Neuronal stem cell (in vitro differentiated cells): Measurements from ENCODE around the gene CASK.

ENCODE experiments used
- DNase-seq: peaks from one replicate; pipeline ENCODE4 v3.0.0-alpha.2; 2013; ENCODE audit warnings: low spot score
- H2AFZ ChIP-seq: one replicate; pipeline ENCODE4 v1.6.1; 2013; ENCODE audit warnings: mild to moderate bottlenecking, low read length, inconsistent platforms
- H2AK5ac ChIP-seq: 2 replicates; pipeline ENCODE4 v1.6.1; 2013; ENCODE audit warnings: low read depth, mild to moderate bottlenecking, inconsistent platforms, low read length, moderate library complexity, mixed read lengths
- H2BK120ac ChIP-seq: 2 replicates; pipeline ENCODE4 v1.6.1; 2013; ENCODE audit warnings: low read depth, mild to moderate bottlenecking, inconsistent platforms, low read length, moderate library complexity, mixed read lengths
- H2BK12ac ChIP-seq: one replicate; pipeline ENCODE4 v1.6.1; 2013; ENCODE audit warnings: low read length, inconsistent platforms
- H2BK15ac ChIP-seq: 2 replicates; pipeline ENCODE4 v1.6.1; 2013; ENCODE audit warnings: mild to moderate bottlenecking, low read length, inconsistent platforms, mixed read lengths
- H2BK5ac ChIP-seq: one replicate; pipeline ENCODE4 v1.6.1; 2013; ENCODE audit warnings: inconsistent platforms, mild to moderate bottlenecking, low read length, moderate library complexity
- H3K14ac ChIP-seq: one replicate; pipeline ENCODE4 v1.6.1; 2013; ENCODE audit warnings: low read length, inconsistent platforms
- H3K18ac ChIP-seq: 2 replicates; pipeline ENCODE4 v1.6.1; 2013; ENCODE audit warnings: low read length, inconsistent platforms
- H3K23ac ChIP-seq: 2 replicates; pipeline ENCODE4 v1.6.1; 2013; ENCODE audit warnings: low read depth, mild to moderate bottlenecking, mixed read lengths, low read length, inconsistent platforms; ENCODE audit not compliant: poor library complexity
- H3K27ac ChIP-seq: replicated peaks from 3 replicates; pipeline ENCODE4 v1.5.1; 2013; ENCODE audit warnings: low read length, inconsistent platforms
- H3K27me3 ChIP-seq, 3 experiments: 2 replicates each; pipeline ENCODE4 v1.6.1; 2013; ENCODE audit warnings: low read length in 3 of 3, mild to moderate bottlenecking in 2 of 3, inconsistent platforms in 1 of 3, low read depth in 1 of 3, mixed read lengths in 1 of 3, moderate library complexity in 1 of 3; ENCODE audit not compliant: control insufficient read depth in 3 of 3, insufficient read depth in 3 of 3
- H3K36me3 ChIP-seq, 2 donors: replicated peaks in 1 of 2; 2 replicates each; pipeline ENCODE4 v1.6.1; 2013; ENCODE audit warnings: low read length in 2 of 2; ENCODE audit not compliant: control insufficient read depth in 2 of 2, insufficient read depth in 2 of 2
- H3K4ac ChIP-seq: 2 replicates; pipeline ENCODE4 v1.6.1; 2013; ENCODE audit warnings: inconsistent platforms, mild to moderate bottlenecking, low read length, moderate library complexity
- H3K4me1 ChIP-seq, 2 donors: 1 replicate in 1 of 2; 2 replicates in 1 of 2; pipeline ENCODE4 v1.6.1; 2013; ENCODE audit warnings: low read length in 2 of 2, low read depth in 1 of 2; ENCODE audit not compliant: control insufficient read depth in 2 of 2, insufficient read depth in 1 of 2
- H3K4me2 ChIP-seq: one replicate; pipeline ENCODE4 v1.6.1; 2013; ENCODE audit warnings: mild to moderate bottlenecking, low read length, inconsistent platforms; ENCODE audit not compliant: insufficient read depth, poor library complexity, severe bottlenecking
- H3K4me3 ChIP-seq, 2 donors: 2 replicates each; pipeline ENCODE4 v1.5.1; 2013; ENCODE audit warnings: low read length in 2 of 2, mild to moderate bottlenecking in 2 of 2, inconsistent platforms in 1 of 2, moderate library complexity in 1 of 2
- H3K79me1 ChIP-seq: one replicate; pipeline ENCODE4 v1.6.1; 2013; ENCODE audit warnings: low read depth, mild to moderate bottlenecking, inconsistent platforms, low read length, moderate library complexity
- H3K9ac ChIP-seq: one replicate; pipeline ENCODE4 v1.6.1; 2013; ENCODE audit warnings: mild to moderate bottlenecking, low read depth, low read length, inconsistent platforms; ENCODE audit not compliant: poor library complexity
- H3K9me3 ChIP-seq, 2 donors: replicated peaks in 1 of 2; 2 replicates each; pipeline versions ENCODE3 to v1.6.1; 2013; ENCODE audit warnings: low read length in 2 of 2, mild to moderate bottlenecking in 2 of 2, inconsistent platforms in 1 of 2, low read depth in 1 of 2, mixed read lengths in 1 of 2, moderate library complexity in 1 of 2; ENCODE audit not compliant: control insufficient read depth in 2 of 2, insufficient read depth in 1 of 2
- H4K8ac ChIP-seq: one replicate; pipeline ENCODE4 v1.6.1; 2013; ENCODE audit warnings: low read depth, mild to moderate bottlenecking, inconsistent platforms, low read length, moderate library complexity
- H4K91ac ChIP-seq: one replicate; pipeline ENCODE4 v1.6.1; 2013; ENCODE audit warnings: low read length, low read depth, mild to moderate bottlenecking, inconsistent platforms; ENCODE audit not compliant: poor library complexity
- WGBS, 2 donors: extraction: QIAGEN DNeasy Blood & Tissue Kit; methylation state at CpG; one replicate each; pipeline ENCODE4 v1.1.7; 2013; ENCODE audit warnings: missing lambda C conversion rate in 2 of 2, mixed read lengths in 1 of 2; ENCODE audit not compliant: insufficient read length in 2 of 2, insufficient replicate concordance in 1 of 2; ENCODE audit errors: extremely low coverage in 2 of 2; 5-methylcytosine and 5-hydroxymethylcytosine counted together

CASK gene

GRCh38 chrX:41689711-41690110 lies 233.6 kb downstream of the CASK start:
- H3K4ac ChIP-seq: no peak overlapping the region
- H3K18ac ChIP-seq: no peak overlapping the region
- no peak overlapping the region for H3K14ac ChIP-seq
- no peaks in the 10 kb centered on the region for H3K4me1 ChIP-seq
- H2BK5ac ChIP-seq: no peak overlapping the region
- no peaks in the 10 kb centered on the region for H3K79me1 ChIP-seq
- H3K4me2 ChIP-seq: no peak overlapping the region
- no peak for DNase-seq
- H3K9ac ChIP-seq: no peak overlapping the region
- H3K4me3 ChIP-seq: no peak overlapping the region
- H2BK12ac ChIP-seq: no peak overlapping the region
- no peak overlapping the region for H2BK15ac ChIP-seq
- no CpG with 5 or more reads among the region's 3 CpGs for WGBS, 2 donors
- H3K23ac ChIP-seq: no peak overlapping the region
- H2AFZ ChIP-seq: no peak overlapping the region
- no peak overlapping the region for H4K8ac ChIP-seq
- no peak overlapping the region for H4K91ac ChIP-seq
- H3K36me3 ChIP-seq: no peaks in the 10 kb centered on the region
- no peak overlapping the region for H2AK5ac ChIP-seq
- H3K27me3 ChIP-seq: no peaks in the 10 kb centered on the region
- no peaks in the 10 kb centered on the region for H3K9me3 ChIP-seq
- H3K27ac ChIP-seq: no peak overlapping the region
- no peak overlapping the region for H2BK120ac ChIP-seq

- no peak within 1 kb of the TSS for H3K4ac ChIP-seq
- no peaks in the 10 kb centered on the region for H3K27me3 ChIP-seq
- H2BK120ac ChIP-seq: no peak within 1 kb of the TSS
- H3K23ac ChIP-seq: no peak within 1 kb of the TSS
- H4K8ac ChIP-seq: no peak within 1 kb of the TSS
- H4K91ac ChIP-seq: no peak within 1 kb of the TSS
- no peak within 1 kb of the TSS for H2BK5ac ChIP-seq
- H2BK12ac ChIP-seq: no peak within 1 kb of the TSS
- no peak within 1 kb of the TSS for H3K4me2 ChIP-seq
- H2AFZ ChIP-seq: no peak within 1 kb of the TSS
- DNase-seq: no peak
- no peaks in the 10 kb centered on the region for H3K36me3 ChIP-seq
- no peaks in the 10 kb centered on the region for H3K79me1 ChIP-seq
- no peak within 1 kb of the TSS for H3K18ac ChIP-seq
- no CpG with 5 or more reads among the region's 8 CpGs for WGBS, 2 donors
- no peak within 1 kb of the TSS for H3K27ac ChIP-seq
- H3K14ac ChIP-seq: no peak within 1 kb of the TSS
- H3K4me3 ChIP-seq: no peak within 1 kb of the TSS
- H2BK15ac ChIP-seq: no peak within 1 kb of the TSS
- no peaks in the 10 kb centered on the region for H3K4me1 ChIP-seq
- no peak within 1 kb of the TSS for H3K9ac ChIP-seq
- H3K9me3 ChIP-seq: no peaks in the 10 kb centered on the region
- no peak within 1 kb of the TSS for H2AK5ac ChIP-seq
Observed at GRCh38 chrX:41688835-41689234, 234.5 kb downstream of the CASK start, which contains the start of gene GPR34. GPR34 (plus strand) TSS chrX:41688973; CDS start chrX:41695634, 6,661 bp downstream.

- WGBS, 2 donors: no CpG with 5 or more reads among the region's 2 CpGs
- Histone ChIP-seq H4K91ac (no peak overlapping the region), H3K27me3 (no peaks in the 10 kb centered on the region)
Observed at GRCh38 chrX:41688156-41688555, 235.2 kb downstream of the CASK start.

GRCh38 chrX:41686788-41687187 lies 236.6 kb downstream of the CASK start:
- no peak overlapping the region for H3K14ac ChIP-seq
- no peak overlapping the region for H2BK5ac ChIP-seq
- H3K9me3 ChIP-seq: no peaks in the 10 kb centered on the region
- no CpG with 5 or more reads among the region's 4 CpGs for WGBS, 2 donors
- H2BK120ac ChIP-seq: no peak overlapping the region
- H2AK5ac ChIP-seq: no peak overlapping the region
- no peak overlapping the region for H4K91ac ChIP-seq
- no peak overlapping the region for H3K9ac ChIP-seq
- no peak for DNase-seq
- H3K36me3 ChIP-seq: no peaks in the 10 kb centered on the region
- H4K8ac ChIP-seq: no peak overlapping the region
- H3K4ac ChIP-seq: no peak overlapping the region
- H3K79me1 ChIP-seq: no peaks in the 10 kb centered on the region
- no peak overlapping the region for H2BK15ac ChIP-seq
- H3K27ac ChIP-seq: no peak overlapping the region
- H3K4me2 ChIP-seq: no peak overlapping the region
- no peaks in the 10 kb centered on the region for H3K27me3 ChIP-seq
- no peaks in the 10 kb centered on the region for H3K4me1 ChIP-seq
- H3K18ac ChIP-seq: no peak overlapping the region
- H3K23ac ChIP-seq: no peak overlapping the region
- no peak overlapping the region for H2BK12ac ChIP-seq
- no peak overlapping the region for H2AFZ ChIP-seq
- no peak overlapping the region for H3K4me3 ChIP-seq

More at GRCh38 chrX:41688156-41688555, 235.2 kb downstream of the CASK start:
- Histone ChIP-seq H3K36me3 (no peaks in the 10 kb centered on the region), H3K4me2 (no peak overlapping the region), H3K79me1 (no peaks in the 10 kb centered on the region), H3K9ac (no peak overlapping the region), H3K18ac (no peak overlapping the region), H2BK120ac (no peak overlapping the region), H3K9me3 (no peaks in the 10 kb centered on the region), H2BK15ac (no peak overlapping the region), H3K4me3 (no peak overlapping the region), H2BK5ac (no peak overlapping the region), H2AK5ac (no peak overlapping the region), H2AFZ (no peak overlapping the region), H2BK12ac (no peak overlapping the region), H4K8ac (no peak overlapping the region), H3K4me1 (no peaks in the 10 kb centered on the region), H3K4ac (no peak overlapping the region), H3K14ac (no peak overlapping the region), H3K27ac (no peak overlapping the region), H3K23ac (no peak overlapping the region)
- no peak for DNase-seq
